Measurements from ENCODE around the gene PTGIR.

- TF ChIP-seq CTCF (IDR thresholded peaks at IDR 0.05; ENCODE audit: low read depth, low read length) (no peak), EZH2phosphoT487 (IDR thresholded peaks at IDR 0.05; ENCODE audit: low read depth) (no peak)
Measured at GRCh38 chr19:46617601-46618000, 7.3 kb downstream of the PTGIR start.

All from OCI-LY3 (cell line).